Uterus (tissue), 4 donors: ENCODE data around the gene ASPHD2. TPM values are rescaled to one million over a fixed set of nuclear protein-coding genes. Genes with fewer than 3 reads are reported as not detected.

ENCODE experiments used
- DNase-seq, 2 donors: peaks; one replicate each; pipeline ENCODE4 v3.0.0-alpha.2; 2019 to 2020
- H3K27ac ChIP-seq, 2 donors: fragments of 200-600 bp; sonication (generic); 1 replicate in 1 of 2; 2 replicates in 1 of 2; pipeline ENCODE4 v1.5.1; 2016 to 2018
- H3K27me3 ChIP-seq, 2 donors: fragments of 200-600 bp; sonication (generic); one replicate each; pipeline ENCODE4 v1.5.1; 2018 to 2019; ENCODE audit warnings: control low read depth in 1 of 2
- H3K36me3 ChIP-seq, 2 donors: fragments of 200-600 bp; sonication (generic); one replicate each; pipeline ENCODE4 v1.5.1; 2019; ENCODE audit warnings: control low read depth in 1 of 2
- H3K4me1 ChIP-seq, 2 donors: fragments of 200-600 bp; sonication (generic); one replicate each; pipeline ENCODE4 v1.5.1; 2018 to 2019; ENCODE audit warnings: control low read depth in 1 of 2
- H3K4me3 ChIP-seq, 2 donors: fragments of 200-600 bp; sonication (generic); 1 replicate in 1 of 2; 2 replicates in 1 of 2; pipeline ENCODE4 v1.5.1; 2018 to 2019; ENCODE audit warnings: mild to moderate bottlenecking in 1 of 2
- H3K9me3 ChIP-seq, 2 donors: fragments of 200-600 bp; sonication (generic); one replicate each; pipeline ENCODE4 v1.5.1; 2019; ENCODE audit warnings: control low read depth in 1 of 2
- CTCF ChIP-seq, 4 experiments: fragments of 200-600 bp in 2 of 4; fragments of 450-650 bp in 2 of 4; sonication (generic) in 2 of 4; IDR thresholded peaks; one replicate each; pipeline ENCODE4 v1.5.1; 2016 to 2019; ENCODE audit warnings: antibody characterized with exemption in 4 of 4, mild to moderate bottlenecking in 2 of 4, moderate library complexity in 1 of 4
- POLR2A ChIP-seq, 2 donors: fragments of 450-650 bp; IDR thresholded peaks; one replicate each; pipeline ENCODE4 v1.6.1; 2016; ENCODE audit warnings: antibody characterized with exemption in 2 of 2, mild to moderate bottlenecking in 1 of 2, moderate library complexity in 1 of 2
- intact Hi-C: fragments of 100-400 bp; cut with DNase I; formaldehyde crosslinking; loops from one replicate; pipeline ENCODE4 v1.15.1; 2023; ENCODE audit warnings: low total_unique reads
- total RNA-seq, 4 donors: library from RNA; depleted of rRNA in 3 of 4; stranded (reverse); fragments of >200 nt in 3 of 4; gene quantifications; one replicate each; pipeline versions ENCODE4 v1.1.0 to v1.2.4, GENCODE V29; 2014 to 2023
- donor health status: DM: yes; HTN: yes; CAD: no.

The ASPHD2 gene
- total RNA-seq, 4 donors from 2014 or later: 0.83 to 1.8 TPM; not detected in 2

- Histone ChIP-seq H3K27me3 (no peaks in the 10 kb centered on the region), H3K4me1 (no peaks in the 10 kb centered on the region), H3K4me3 (no peak overlapping the region), H3K36me3 (no peaks in the 10 kb centered on the region), H3K9me3 (no peaks in the 10 kb centered on the region), H3K27ac (no peak overlapping the region)
- TF ChIP-seq POLR2A (IDR thresholded peaks at IDR 0.05) (no peak), CTCF (IDR thresholded peaks at IDR 0.05) (no peak)
- intact Hi-C loops: no loop called here
- DNase-seq: no peak
Observed at GRCh38 chr22:26444777-26445176, 15.7 kb downstream of the ASPHD2 start.

GRCh38 chr22:26445577-26446275 lies 16.7 kb downstream of the ASPHD2 start:
- DNase-seq: no peak
- TF ChIP-seq POLR2A (IDR thresholded peaks at IDR 0.05) (no peak), CTCF (IDR thresholded peaks at IDR 0.05) (no peak)
- H3K4me3 ChIP-seq: no peak overlapping the region
- H3K9me3 ChIP-seq: no peaks in the 10 kb centered on the region
- intact Hi-C loops: no loop called here
- H3K27ac ChIP-seq: no peak overlapping the region
- H3K4me1 ChIP-seq: no peaks in the 10 kb centered on the region
- no peaks in the 10 kb centered on the region for H3K27me3 ChIP-seq
- H3K36me3 ChIP-seq: no peaks in the 10 kb centered on the region

- Histone ChIP-seq H3K4me3 (no peak overlapping the region), H3K9me3 (no peaks in the 10 kb centered on the region), H3K36me3 (no peaks in the 10 kb centered on the region), H3K27ac (no peak overlapping the region), H3K4me1 (no peaks in the 10 kb centered on the region), H3K27me3 (no peaks in the 10 kb centered on the region)
- DNase-seq: no peak
- TF ChIP-seq POLR2A (IDR thresholded peaks at IDR 0.05): no peak
- TF ChIP-seq CTCF (IDR thresholded peaks at IDR 0.05): no peak
- intact Hi-C loops: no loop called here
Observed at GRCh38 chr22:26446808-26447515, 17.9 kb downstream of the ASPHD2 start.

GRCh38 chr22:26447584-26448329 lies 18.7 kb downstream of the ASPHD2 start:
- Histone ChIP-seq H3K27ac (no peak overlapping the region), H3K9me3 (no peaks in the 10 kb centered on the region), H3K27me3 (no peaks in the 10 kb centered on the region), H3K4me1 (no peaks in the 10 kb centered on the region), H3K4me3 (no peak overlapping the region), H3K36me3 (no peaks in the 10 kb centered on the region)
- no peak for TF ChIP-seq POLR2A (IDR thresholded peaks at IDR 0.05)
- no peak for DNase-seq
- intact Hi-C loops: no loop called here

GRCh38 chr22:26448334-26448733 lies 19.3 kb downstream of the ASPHD2 start:
- no peaks in the 10 kb centered on the region for H3K36me3 ChIP-seq
- intact Hi-C loops: no loop called here
- no peaks in the 10 kb centered on the region for H3K27me3 ChIP-seq
- TF ChIP-seq POLR2A (IDR thresholded peaks at IDR 0.05) (no peak), CTCF (IDR thresholded peaks at IDR 0.05) (no peak)
- no peak overlapping the region for H3K27ac ChIP-seq
- no peak for DNase-seq
- H3K4me3 ChIP-seq: no peak overlapping the region
- H3K4me1 ChIP-seq: no peaks in the 10 kb centered on the region
- no peaks in the 10 kb centered on the region for H3K9me3 ChIP-seq
